Measurements from ENCODE around the gene PLXNB1. TPM values are rescaled to one million over a fixed set of nuclear protein-coding genes. Genes with fewer than 3 reads are reported as not detected.

The PLXNB1 gene
- total RNA-seq, 2 donors from 2014 or later, result 69.4 to 73.0 TPM

DNA sequence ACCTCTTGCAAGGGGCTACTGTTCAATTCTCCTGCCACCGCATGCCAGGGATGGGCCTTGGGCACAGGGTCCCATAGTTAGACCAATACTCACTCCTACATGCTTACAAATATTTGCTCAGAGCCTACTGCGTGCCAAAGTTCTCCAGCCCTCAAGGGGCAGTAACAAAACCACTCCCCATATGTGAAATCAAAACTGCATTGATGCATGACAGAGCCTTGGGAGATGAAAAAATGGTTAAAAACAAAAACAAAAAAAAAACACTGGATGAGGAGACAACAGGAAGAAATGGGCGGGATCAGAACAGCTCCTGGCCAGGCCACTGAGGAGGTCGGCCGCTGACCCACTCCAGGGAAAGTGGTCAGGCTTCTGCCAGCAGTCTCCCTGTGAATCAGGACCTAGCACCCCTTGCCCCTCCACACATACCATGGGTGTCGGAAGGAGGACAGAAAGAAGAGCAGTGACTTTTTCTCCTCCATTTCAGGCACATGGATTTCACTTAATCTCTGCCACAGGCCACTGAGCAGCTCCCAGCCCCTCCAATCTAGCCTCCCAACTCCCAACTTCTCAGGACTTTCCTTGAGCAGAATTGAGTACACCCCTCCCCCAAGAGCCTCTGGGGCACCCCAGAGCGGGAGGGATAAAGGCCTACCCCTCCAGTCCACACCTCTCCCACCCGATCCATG lies 2.8 kb downstream of the PLXNB1 start:
- H3K4me1 ChIP-seq, result peaks cover 0 to 81% of the 10 kb centered on the region in 2 donors
- no peaks in the 10 kb centered on the region for H3K27me3 ChIP-seq
- no peaks in the 10 kb centered on the region for H3K9me3 ChIP-seq
- peak overlapping the region; percentile 79 to 82 for H3K4me3 ChIP-seq
- H3K27ac ChIP-seq, result peak overlapping the region; percentile 91 to 94
- H3K36me3 ChIP-seq, result no peaks in the 10 kb centered on the region
- TF ChIP-seq CTCF (IDR thresholded peaks at IDR 0.05), result no peak
- DNase-seq (ENCODE audit: low spot score), result no peak

GRCh38 chr3:48426401-48426909 lies 3.4 kb downstream of the PLXNB1 start:
- peak overlapping the region; percentile 91 to 94 for H3K27ac ChIP-seq
- no peaks in the 10 kb centered on the region for H3K27me3 ChIP-seq
- no peaks in the 10 kb centered on the region for H3K36me3 ChIP-seq
- H3K4me3 ChIP-seq, result peak overlapping the region in 1 of 2 donors; percentile 79
- peaks cover 0 to 87% of the 10 kb centered on the region in 2 donors for H3K4me1 ChIP-seq
- H3K9me3 ChIP-seq, result no peaks in the 10 kb centered on the region
- no peak for DNase-seq (ENCODE audit: low spot score)
- TF ChIP-seq CTCF (IDR thresholded peaks at IDR 0.05), result no peak

- H3K4me3 ChIP-seq, result no peak overlapping the region
- H3K36me3 ChIP-seq, result no peaks in the 10 kb centered on the region
- H3K9me3 ChIP-seq, result no peaks in the 10 kb centered on the region
- no peak for DNase-seq (ENCODE audit: low spot score)
- TF ChIP-seq CTCF (IDR thresholded peaks at IDR 0.05), result no peak
- H3K27ac ChIP-seq, result peak overlapping the region; percentile 91 to 94
- H3K4me1 ChIP-seq, result peaks cover 0 to 92% of the 10 kb centered on the region in 2 donors
- H3K27me3 ChIP-seq, result no peaks in the 10 kb centered on the region
Measured at GRCh38 chr3:48425281-48425812, 4.5 kb downstream of the PLXNB1 start.

DNA sequence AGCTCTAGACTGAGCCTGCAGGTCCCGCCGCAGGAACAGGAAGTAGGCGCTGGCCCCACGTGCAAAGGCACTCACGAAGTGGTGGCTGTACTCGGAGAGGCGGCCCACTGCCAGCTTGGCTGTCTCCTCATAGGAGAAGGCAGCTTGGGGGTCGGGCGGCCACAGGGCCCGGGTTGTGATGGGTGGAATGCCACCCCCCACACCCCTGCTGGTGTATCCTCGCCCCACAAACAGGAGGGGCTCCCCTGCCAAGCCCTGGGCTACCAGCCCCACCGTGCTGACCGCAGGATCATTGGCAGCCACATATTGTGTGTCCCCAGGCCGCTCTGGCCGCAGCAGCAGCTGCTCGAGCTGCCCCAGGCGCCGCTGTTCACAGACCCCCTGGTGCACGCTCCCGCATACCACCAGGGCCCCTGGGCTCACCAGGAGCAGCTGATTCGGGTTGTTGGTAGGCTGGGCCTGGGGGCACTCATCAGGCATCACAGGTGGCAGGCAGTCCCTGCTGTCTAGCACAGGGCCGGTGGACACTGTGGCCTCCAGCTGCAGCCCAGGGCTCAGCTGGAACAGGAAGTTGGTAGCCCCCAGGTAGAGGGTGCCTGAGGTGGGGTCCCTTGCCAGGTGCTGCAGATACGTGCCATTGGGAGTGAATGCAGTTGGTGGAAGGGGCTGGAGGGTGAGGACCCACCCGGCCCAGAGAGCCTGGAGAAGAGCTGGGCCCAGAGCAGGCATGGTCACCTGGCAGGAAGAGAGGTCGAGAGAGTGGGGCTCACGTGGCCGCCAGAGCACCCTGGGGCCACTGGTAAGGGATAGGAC lies 5.8 kb downstream of the PLXNB1 start:
- peaks cover 3% of the 10 kb centered on the region for H3K36me3 ChIP-seq
- H3K27me3 ChIP-seq, result no peaks in the 10 kb centered on the region
- H3K4me3 ChIP-seq, result no peak overlapping the region
- H3K4me1 ChIP-seq, result peaks cover 0 to 84% of the 10 kb centered on the region in 2 donors
- no peaks in the 10 kb centered on the region for H3K9me3 ChIP-seq
- peak overlapping the region; percentile 91 to 94 for H3K27ac ChIP-seq
- no peak for DNase-seq (ENCODE audit: low spot score)
- no peak for TF ChIP-seq CTCF (IDR thresholded peaks at IDR 0.05)

DNA sequence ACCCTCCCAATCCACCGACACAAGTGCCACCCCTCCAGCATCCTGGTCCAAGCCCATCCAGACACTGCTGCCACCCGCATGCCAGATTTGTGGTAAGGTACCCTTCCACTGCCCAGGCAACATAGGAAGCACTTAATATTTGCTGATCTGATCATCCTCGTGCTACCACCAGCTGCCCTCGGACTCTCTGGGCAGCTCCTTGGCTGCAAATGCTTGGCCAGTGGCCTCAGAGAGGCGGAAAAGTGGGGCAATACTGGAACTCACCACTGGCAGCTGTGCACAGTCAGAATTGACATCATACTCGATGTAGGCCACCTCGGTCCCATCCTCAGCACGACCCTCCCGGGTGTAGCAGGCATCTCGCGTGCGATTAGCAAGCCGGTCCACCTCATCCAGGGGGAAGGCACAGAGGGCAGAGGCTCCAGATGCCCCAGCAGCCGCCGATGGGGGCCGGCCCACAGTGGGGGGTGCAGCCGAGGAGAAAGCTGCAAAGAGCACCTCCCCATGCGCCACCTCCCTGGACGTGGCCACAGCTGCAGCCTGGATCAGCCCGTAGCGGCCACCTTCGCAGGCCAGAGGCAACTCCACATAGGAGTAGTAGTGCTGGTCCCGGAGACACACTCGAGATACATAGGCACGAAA lies 6.5 kb downstream of the PLXNB1 start:
- no peak overlapping the region for H3K4me3 ChIP-seq
- H3K27me3 ChIP-seq, result no peaks in the 10 kb centered on the region
- peak overlapping the region in 1 of 2 donors; percentile 91 for H3K27ac ChIP-seq
- TF ChIP-seq CTCF (IDR thresholded peaks at IDR 0.05), result no peak
- H3K4me1 ChIP-seq, result peaks cover 0 to 79% of the 10 kb centered on the region in 2 donors
- peaks cover 10% of the 10 kb centered on the region for H3K36me3 ChIP-seq
- no peak for DNase-seq (ENCODE audit: low spot score)
- H3K9me3 ChIP-seq, result no peaks in the 10 kb centered on the region

Data from right atrium auricular region (tissue), 2 donors.